Keratinocyte (primary cell): ENCODE measurements around the gene GRIA4. TPM values are rescaled to one million over a fixed set of nuclear protein-coding genes. Genes with fewer than 3 reads are reported as not detected.

Source experiments
- DNase-seq: peaks from one replicate; pipeline ENCODE4 v3.0.0-alpha.2; 2011; ENCODE audit warnings: low read depth, missing footprints, low spot score
- FAIRE-seq: peaks from 2 replicates; lab custom pipeline; 2011; peaks lifted over from hg19 to GRCh38; lab: Jason Lieb, UNC
- H2AFZ ChIP-seq: 2 replicates; pipeline ENCODE4 v1.6.0; 2012; ENCODE audit warnings: low read length, control low read depth, inconsistent platforms; ENCODE audit not compliant: control insufficient read depth
- H3K27ac ChIP-seq: 2 replicates; pipeline ENCODE4 v1.5.1; 2011; ENCODE audit warnings: low read length; ENCODE audit not compliant: control insufficient read depth, insufficient read depth
- H3K27me3 ChIP-seq: 3 replicates; pipeline ENCODE4 v1.6.0; 2011; ENCODE audit warnings: low read length; ENCODE audit not compliant: control insufficient read depth, insufficient read depth; ENCODE audit errors: extremely low read depth
- H3K36me3 ChIP-seq, 2 experiments: 2 replicates in 1 of 2; 3 replicates in 1 of 2; pipeline ENCODE4 v1.5.1; 2011; ENCODE audit warnings: low read length in 2 of 2, mild to moderate bottlenecking in 1 of 2; ENCODE audit not compliant: control insufficient read depth in 2 of 2, insufficient read depth in 2 of 2; ENCODE audit errors: extremely low read depth in 1 of 2
- H3K4me1 ChIP-seq: 3 replicates; pipeline ENCODE4 v1.5.1; 2011; ENCODE audit warnings: low read length; ENCODE audit not compliant: control insufficient read depth, insufficient read depth; ENCODE audit errors: extremely low read depth
- H3K4me2 ChIP-seq: 3 replicates; pipeline ENCODE4 v1.6.0; 2011; ENCODE audit warnings: low read depth, low read length; ENCODE audit not compliant: control insufficient read depth, insufficient read depth; ENCODE audit errors: extremely low read depth
- H3K4me3 ChIP-seq, 3 experiments: fragments of 200-600 bp in 1 of 3; sonication (generic) in 1 of 3; 2 replicates in 2 of 3; 3 replicates in 1 of 3; pipeline ENCODE4 v1.5.1; 2011 to 2016; ENCODE audit warnings: low read length in 3 of 3, mild to moderate bottlenecking in 3 of 3, control low read depth in 2 of 3, inconsistent platforms in 1 of 3, low read depth in 1 of 3, mixed read lengths in 1 of 3, mixed run types in 1 of 3, moderate library complexity in 1 of 3; ENCODE audit not compliant: control insufficient read depth in 2 of 3, insufficient read depth in 2 of 3; ENCODE audit errors: extremely low read depth in 1 of 3
- H3K79me2 ChIP-seq: 2 replicates; pipeline ENCODE4 v1.6.0; 2012; ENCODE audit warnings: low read length; ENCODE audit not compliant: control insufficient read depth, insufficient read depth
- H3K9ac ChIP-seq: 3 replicates; pipeline ENCODE4 v1.6.0; 2011; ENCODE audit warnings: low read length; ENCODE audit not compliant: control insufficient read depth, insufficient read depth; ENCODE audit errors: extremely low read depth
- H3K9me1 ChIP-seq: 3 replicates; pipeline ENCODE4 v1.6.0; 2011; ENCODE audit warnings: low read length; ENCODE audit not compliant: control insufficient read depth, insufficient read depth; ENCODE audit errors: extremely low read depth
- H3K9me3 ChIP-seq: 2 replicates; pipeline ENCODE4 v1.5.1; 2012; ENCODE audit warnings: low read depth, low read length; ENCODE audit not compliant: control insufficient read depth
- H4K20me1 ChIP-seq: 3 replicates; pipeline ENCODE4 v1.6.0; 2011; ENCODE audit warnings: low read length; ENCODE audit not compliant: control insufficient read depth, insufficient read depth; ENCODE audit errors: extremely low read depth
- CTCF ChIP-seq, 3 experiments: IDR thresholded peaks in 1 of 3; conservative IDR thresholded peaks in 1 of 3; optimal IDR thresholded peaks in 1 of 3; 2 replicates in 2 of 3; 3 replicates in 1 of 3; pipeline versions ENCODE3 to v1.5.1; 2011; ENCODE audit warnings: low read length in 3 of 3, mild to moderate bottlenecking in 3 of 3, moderate library complexity in 2 of 3, control low read depth in 1 of 3, inconsistent platforms in 1 of 3; ENCODE audit not compliant: insufficient read depth in 2 of 3; ENCODE audit errors: extremely low read depth in 1 of 3
- EZH2 ChIP-seq: IDR thresholded peaks from one replicate; pipeline ENCODE4 v1.6.1; 2012; ENCODE audit warnings: inconsistent platforms, mild to moderate bottlenecking, low read length, moderate library complexity
- dilution Hi-C: fragments of 300-500 bp; cut with MboI; formaldehyde crosslinking; loops from one replicate; pipeline ENCODE4 v1.7.0; 2020; ENCODE audit warnings: low sequenced_read_pairs; ENCODE audit not compliant: extremely low pct_ligation_motif_present
- polyA plus RNA-seq, 5 experiments: library from polyadenylated mRNA; depleted of rRNA in 3 of 5; stranded (reverse) in 3 of 5; stranded (forward) in 1 of 5; unstranded in 1 of 5; fragments of >200 nt; gene quantifications; 1 replicate in 1 of 5; 2 replicates in 3 of 5; 3 replicates in 1 of 5; pipeline versions ENCODE4 v1.2.1 to v1.2.3, GENCODE V29; 2011 to 2012; ENCODE audit warnings: missing spikeins in 2 of 5, low read depth in 1 of 5, low replicate concordance in 1 of 5

The GRIA4 gene
- polyA plus RNA-seq, 1 donor (not counting 4 experiments of a cell fraction or from before 2014, with no cell fraction given) = not detected

GRCh38 chr11:105923252-105923651, 313.4 kb downstream of the GRIA4 start:
- Histone ChIP-seq H2AFZ (no peak overlapping the region), H3K36me3 (no peaks in the 10 kb centered on the region), H3K4me1 (no peaks in the 10 kb centered on the region), H3K27ac (no peak overlapping the region), H3K4me3 (no peak overlapping the region), H3K4me2 (no peak overlapping the region), H3K9me1 (no peaks in the 10 kb centered on the region), H3K9ac (no peak overlapping the region), H4K20me1 (no peaks in the 10 kb centered on the region), H3K27me3 (no peaks in the 10 kb centered on the region), H3K9me3 (no peaks in the 10 kb centered on the region), H3K79me2 (no peaks in the 10 kb centered on the region)
- TF ChIP-seq CTCF (optimal IDR thresholded peaks at IDR 0.05 in 1 of 3, IDR thresholded peaks at IDR 0.05 in 1 of 3, conservative IDR thresholded peaks at IDR 0.05 in 1 of 3; ENCODE audit: extremely low read depth in 1 of 3, insufficient read depth in 2 of 3, low read length in 3 of 3) (no peak), EZH2 (no peak)
- dilution Hi-C loops = no loop called here
- no peak for DNase-seq
- FAIRE-seq = no peak

DNA sequence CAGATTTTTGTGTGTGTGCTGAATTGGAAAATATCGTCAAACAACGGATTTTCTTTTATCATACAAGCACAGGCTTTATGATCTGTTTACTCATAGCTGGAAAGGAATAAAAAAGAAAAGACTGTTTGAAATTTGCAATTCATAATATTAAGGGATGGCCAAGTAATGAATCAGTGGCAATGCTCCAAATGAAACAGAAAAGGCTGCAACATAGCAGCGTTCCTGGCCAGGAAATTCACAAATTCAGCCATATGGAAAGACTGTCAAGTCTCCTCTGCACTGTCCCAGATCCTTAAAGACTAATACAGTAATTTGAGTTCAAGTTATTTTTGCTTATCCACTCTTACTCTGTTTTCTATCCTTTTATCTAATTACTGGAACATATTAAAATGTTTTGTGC, 313.9 kb downstream of the GRIA4 start:
- no peaks in the 10 kb centered on the region for H3K27me3 ChIP-seq
- DNase-seq (no peak), FAIRE-seq (no peak)
- H3K36me3 ChIP-seq = no peaks in the 10 kb centered on the region
- H3K4me3 ChIP-seq = no peak overlapping the region
- H3K9me3 ChIP-seq = no peaks in the 10 kb centered on the region
- dilution Hi-C loops = no loop called here
- H3K27ac ChIP-seq = no peak overlapping the region
- H3K9me1 ChIP-seq = no peaks in the 10 kb centered on the region
- H3K4me1 ChIP-seq = no peaks in the 10 kb centered on the region
- H3K4me2 ChIP-seq = no peak overlapping the region
- no peaks in the 10 kb centered on the region for H3K79me2 ChIP-seq
- H4K20me1 ChIP-seq = no peaks in the 10 kb centered on the region
- H2AFZ ChIP-seq = no peak overlapping the region
- no peak overlapping the region for H3K9ac ChIP-seq
- no peak for TF ChIP-seq EZH2
- no peak for TF ChIP-seq CTCF (optimal IDR thresholded peaks at IDR 0.05 in 1 of 3, IDR thresholded peaks at IDR 0.05 in 1 of 3, conservative IDR thresholded peaks at IDR 0.05 in 1 of 3; ENCODE audit: extremely low read depth in 1 of 3, insufficient read depth in 2 of 3, low read length in 3 of 3)
